ENCODE data around the gene CAMSAP1.

- TF ChIP-seq REST (IDR thresholded peaks at IDR 0.05; ENCODE audit: low read depth) (no peak), MAX (IDR thresholded peaks at IDR 0.05) (no peak), EGR1 (IDR thresholded peaks at IDR 0.05) (no peak), CEBPB (IDR thresholded peaks at IDR 0.05) (no peak), CREB1 (IDR thresholded peaks at IDR 0.05; ENCODE audit: low read depth) (no peak), YY1 (IDR thresholded peaks at IDR 0.05; ENCODE audit: low read depth) (no peak), FOXM1 (IDR thresholded peaks at IDR 0.05; ENCODE audit: borderline replicate concordance, low read depth) (no peak), ZBTB7A (IDR thresholded peaks at IDR 0.05; ENCODE audit: low read depth) (no peak), TAF1 (IDR thresholded peaks at IDR 0.05; ENCODE audit: low read depth) (no peak), TEAD4 (IDR thresholded peaks at IDR 0.05) (no peak), RAD21 (IDR thresholded peaks at IDR 0.05; ENCODE audit: low read depth) (no peak)
Observed at GRCh38 chr9:135921749-135922310, 14.5 kb upstream of the CAMSAP1 start.
